Mammary epithelial cell (primary cell): ENCODE measurements around the gene BTG2.

Source experiments
- CTCF ChIP-seq, 2 donors: IDR thresholded peaks in 1 of 2; conservative IDR thresholded peaks in 1 of 2; 2 replicates each; pipeline ENCODE4 v1.5.1; 2011 to 2012; ENCODE audit warnings: inconsistent platforms in 2 of 2, low read length in 2 of 2, mild to moderate bottlenecking in 2 of 2, control low read depth in 1 of 2, low read depth in 1 of 2; ENCODE audit not compliant: insufficient read depth in 1 of 2; ENCODE audit errors: extremely low read depth in 1 of 2
- EZH2 ChIP-seq: IDR thresholded peaks from 2 replicates; pipeline ENCODE4 v1.6.1; 2012; ENCODE audit warnings: low read length, inconsistent platforms, borderline replicate concordance

- TF ChIP-seq CTCF (conservative IDR thresholded peaks at IDR 0.05 in 1 of 2, IDR thresholded peaks at IDR 0.05 in 1 of 2; ENCODE audit: extremely low read depth in 1 of 2, insufficient read depth in 1 of 2, low read depth in 1 of 2, low read length in 2 of 2) = no peak
- TF ChIP-seq EZH2 = no peak
Observed at GRCh38 chr1:203311368-203312301, 6.3 kb downstream of the BTG2 start.
